ENCODE results near the gene UBL7.
A peak's percentile ranks its signal among the peaks of the same experiment; 100 is the strongest.
"Not testable (repeated sequence)": the region's sequence is repeated elsewhere in the genome, so short reads cannot be mapped to it uniquely, and the experiment has no call there.

Gene UBL7

GRCh38 chr15:74460871-74461846, at the start of gene UBL7:
Gene UBL7, minus strand, starts transcription at chr15:74461160. Its CDS starts 2,293 bp downstream, at chr15:74458867.
- peak; percentile 96 for DNase-seq

- no peak for DNase-seq
Observed at GRCh38 chr15:74506515-74506840, 45.5 kb upstream of the UBL7 start.

GRCh38 chr15:74505837-74506514, 45.0 kb upstream of the UBL7 start:
- no peak for DNase-seq

GRCh38 chr15:74504836-74505235, 43.9 kb upstream of the UBL7 start:
- DNase-seq = no peak

GRCh38 chr15:74504418-74504817, 43.5 kb upstream of the UBL7 start:
- DNase-seq = no peak

GRCh38 chr15:74502301-74502700, 41.3 kb upstream of the UBL7 start:
- no peak for DNase-seq

- DNase-seq = no peak
Observed at GRCh38 chr15:74500401-74500800, 39.4 kb upstream of the UBL7 start.

- no peak for DNase-seq
Observed at GRCh38 chr15:74499366-74499765, 38.4 kb upstream of the UBL7 start.

GRCh38 chr15:74497584-74497983, 36.6 kb upstream of the UBL7 start:
- no peak for DNase-seq

- DNase-seq = no peak
Observed at GRCh38 chr15:74496648-74497047, 35.7 kb upstream of the UBL7 start.

GRCh38 chr15:74490339-74490689, 29.4 kb upstream of the UBL7 start:
- DNase-seq = no peak

- DNase-seq = peak; percentile 37
Observed at GRCh38 chr15:74489518-74490338, 28.8 kb upstream of the UBL7 start.

GRCh38 chr15:74488776-74489175, 27.8 kb upstream of the UBL7 start:
- DNase-seq = no peak

- no peak for DNase-seq
Observed at GRCh38 chr15:74482661-74483060, 21.7 kb upstream of the UBL7 start.

- not testable (repeated sequence) for DNase-seq
Observed at GRCh38 chr15:74480364-74480763, 19.4 kb upstream of the UBL7 start.

GRCh38 chr15:74471621-74472020, 10.7 kb upstream of the UBL7 start:
- DNase-seq = not testable (repeated sequence)

- no peak for DNase-seq
Observed at GRCh38 chr15:74470631-74471395, 9.9 kb upstream of the UBL7 start.

- no peak for DNase-seq
Observed at GRCh38 chr15:74468341-74469032, 7.5 kb upstream of the UBL7 start.

- no peak for DNase-seq
Observed at GRCh38 chr15:74466570-74466969, 5.6 kb upstream of the UBL7 start.

GRCh38 chr15:74464897-74465296, 3.9 kb upstream of the UBL7 start:
- DNase-seq = no peak

- no peak for DNase-seq
Observed at GRCh38 chr15:74464216-74464615, 3.3 kb upstream of the UBL7 start.

GRCh38 chr15:74463634-74464033, 2.7 kb upstream of the UBL7 start:
- no peak for DNase-seq

Data from activated effector memory CD4-positive, alpha-beta T cell treated with Interleukin-2 at 50 U/mL for 16 hours (primary cell).